GM18505 (cell line): Measurements from ENCODE around the gene DHRS4L2.
"Not testable (repeated sequence)": the region's sequence is repeated elsewhere in the genome, so short reads cannot be mapped to it uniquely, and the experiment has no call there.

Experiments
- ATAC-seq: cut with Tn5 transposase; IDR thresholded peaks from one replicate; pipeline ENCODE4 v1.9.1; 2021; ENCODE audit not compliant: unreplicated experiment
- POLR2A ChIP-seq: IDR thresholded peaks from 4 replicates; pipeline ENCODE4 v1.6.1; 2011; ENCODE audit warnings: borderline replicate concordance; ENCODE audit not compliant: insufficient read depth, insufficient read length; ENCODE audit errors: extremely low read depth

DHRS4L2 gene

GRCh38 chr14:23969481-23970282 lies 19.0 kb upstream of the DHRS4L2 start:
- peak; percentile 63 for ATAC-seq

- ATAC-seq = not testable (repeated sequence)
These were observed 18.5 kb upstream of the DHRS4L2 start for GRCh38 chr14:23970283-23970659.

- not testable (repeated sequence) for ATAC-seq
These were observed 15.6 kb upstream of the DHRS4L2 start for GRCh38 chr14:23973178-23973577.

GRCh38 chr14:23974041-23974440 lies 14.7 kb upstream of the DHRS4L2 start:
- ATAC-seq = not testable (repeated sequence)

- not testable (repeated sequence) for ATAC-seq
These were observed 11.5 kb upstream of the DHRS4L2 start for GRCh38 chr14:23977208-23977607.

DNA sequence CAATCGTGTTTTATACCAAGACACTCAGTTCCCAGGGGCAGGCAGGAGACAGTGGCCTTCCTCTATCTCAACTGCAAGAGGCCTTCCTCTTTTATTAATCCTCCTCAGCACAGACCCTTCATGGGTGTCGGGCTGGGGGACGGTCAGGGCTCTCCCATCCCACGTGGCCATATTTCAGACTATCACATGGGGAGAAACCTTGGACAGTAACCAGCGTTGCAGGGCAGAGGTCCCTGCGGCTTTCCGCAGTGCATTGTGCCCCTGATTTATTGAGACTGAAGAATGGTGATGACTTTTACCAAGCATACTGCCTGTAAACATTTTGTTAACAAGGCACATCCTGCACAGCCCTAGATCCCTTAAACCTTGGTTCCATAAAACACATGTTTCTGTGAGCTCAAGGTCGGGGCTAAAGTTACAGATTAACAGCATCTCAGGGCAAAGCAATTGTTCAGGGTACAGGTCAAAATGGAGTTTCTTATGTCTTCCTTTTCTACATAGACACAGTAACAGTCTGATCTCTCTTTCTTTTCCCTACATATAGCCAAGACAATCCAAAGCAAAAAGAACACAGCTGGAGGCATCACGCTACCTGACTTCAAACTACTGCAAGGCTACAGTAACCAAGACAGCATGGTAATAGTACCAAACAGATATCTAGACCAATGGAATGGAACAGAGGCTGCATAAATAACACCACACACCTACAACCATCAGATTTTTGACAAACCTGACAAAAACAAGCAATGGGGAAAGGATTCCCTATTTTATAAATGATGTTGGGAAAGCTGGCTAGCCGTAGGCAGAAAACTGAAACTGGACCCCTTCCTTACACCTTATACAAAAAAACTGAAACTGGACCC lies 6.5 kb upstream of the DHRS4L2 start:
- ATAC-seq = not testable (repeated sequence)

DNA sequence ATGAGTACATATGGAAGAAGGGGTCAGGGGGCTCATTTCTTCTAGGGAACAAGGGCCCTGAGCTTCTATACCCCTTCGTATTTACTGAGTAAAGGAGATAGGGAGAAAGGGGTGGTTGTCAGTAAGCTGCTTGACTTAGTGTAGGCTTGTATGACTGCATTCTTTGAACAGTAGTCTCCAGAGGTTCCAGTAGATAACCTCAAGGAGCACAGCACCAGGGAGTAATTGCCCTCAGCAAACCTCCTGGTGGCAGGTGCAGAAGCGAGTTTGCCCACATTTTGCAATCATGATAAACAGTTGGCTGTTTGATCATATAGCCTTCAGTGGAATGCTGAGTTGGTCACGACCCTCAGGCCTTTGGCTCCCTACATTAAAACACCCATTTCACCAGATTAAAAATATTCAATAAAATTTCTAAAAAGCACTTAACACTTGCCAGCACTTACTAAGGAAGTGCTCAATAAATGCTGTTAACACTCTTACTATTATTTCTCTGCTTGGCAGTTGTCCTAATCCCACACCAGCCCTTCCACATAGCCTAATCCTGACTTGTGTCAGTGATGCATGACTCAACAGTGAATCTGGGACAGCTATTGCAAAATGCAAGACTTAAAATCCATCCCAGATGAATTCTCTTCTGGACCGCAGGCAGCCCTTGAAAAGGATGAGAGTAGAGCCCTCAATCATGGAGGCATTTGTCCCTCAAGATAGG lies 3.7 kb upstream of the DHRS4L2 start:
- ATAC-seq = no peak
- no peak for TF ChIP-seq POLR2A

DNA sequence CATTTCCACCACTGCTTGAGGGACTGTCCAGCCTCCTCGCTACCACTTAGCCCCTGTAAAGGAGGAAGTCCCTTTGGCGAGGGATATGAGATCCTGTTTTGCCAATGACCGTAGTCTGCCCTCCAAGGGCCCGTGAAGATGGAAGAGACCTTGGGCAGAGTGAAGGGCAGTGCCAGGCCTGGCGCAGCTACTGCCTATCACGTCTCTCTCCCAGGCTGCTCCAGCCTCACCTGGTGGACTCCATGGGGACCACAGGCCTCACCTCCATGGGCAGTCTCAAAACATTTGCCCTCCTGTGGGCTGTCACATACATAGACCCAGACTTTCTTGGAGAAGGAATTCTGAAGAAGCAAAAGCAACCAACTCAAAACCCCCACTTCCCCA lies 514 bp upstream of the DHRS4L2 start:
- ATAC-seq = not testable (repeated sequence)

DNA sequence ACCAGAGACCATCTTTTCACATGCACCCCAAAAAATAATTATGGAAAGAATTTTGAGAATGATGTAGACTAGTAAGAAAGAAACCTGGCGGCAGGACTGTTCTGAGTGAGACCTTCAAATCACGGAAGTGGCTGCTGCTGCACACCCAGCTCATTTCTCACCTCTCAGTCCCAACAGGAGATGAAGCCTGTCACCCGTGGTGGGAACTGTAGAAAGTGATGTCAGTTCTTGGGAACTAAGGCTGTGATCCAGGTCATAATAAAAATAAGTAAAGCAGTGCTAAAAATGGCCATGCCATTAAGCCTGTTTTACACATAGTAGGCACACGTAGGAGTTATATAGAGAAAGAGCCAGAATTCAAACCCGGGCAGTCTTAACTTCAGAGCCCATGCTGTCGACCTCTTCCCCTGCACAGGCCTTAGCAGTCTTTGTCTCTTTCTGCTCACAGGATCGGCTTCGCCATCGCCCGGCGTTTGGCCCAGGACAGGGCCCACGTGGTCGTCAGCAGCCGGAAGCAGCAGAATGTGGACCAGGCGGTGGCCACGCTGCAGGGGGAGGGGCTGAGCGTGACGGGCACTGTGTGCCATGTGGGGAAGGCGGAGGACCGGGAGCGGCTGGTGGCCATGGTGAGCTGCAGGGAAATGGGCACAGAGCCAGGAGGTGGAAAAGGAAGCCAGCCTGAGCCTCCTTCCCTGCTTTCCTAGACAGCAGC lies 1.2 kb downstream of the DHRS4L2 start:
- not testable (repeated sequence) for ATAC-seq

- ATAC-seq = not testable (repeated sequence)
These were observed 2.2 kb downstream of the DHRS4L2 start for GRCh38 chr14:23990961-23991360.

GRCh38 chr14:23993042-23993441 lies 4.3 kb downstream of the DHRS4L2 start:
- ATAC-seq = not testable (repeated sequence)

GRCh38 chr14:23996009-23996408 lies 7.3 kb downstream of the DHRS4L2 start:
- ATAC-seq = not testable (repeated sequence)

GRCh38 chr14:23996825-23997224 lies 8.1 kb downstream of the DHRS4L2 start:
- ATAC-seq = not testable (repeated sequence)

DNA sequence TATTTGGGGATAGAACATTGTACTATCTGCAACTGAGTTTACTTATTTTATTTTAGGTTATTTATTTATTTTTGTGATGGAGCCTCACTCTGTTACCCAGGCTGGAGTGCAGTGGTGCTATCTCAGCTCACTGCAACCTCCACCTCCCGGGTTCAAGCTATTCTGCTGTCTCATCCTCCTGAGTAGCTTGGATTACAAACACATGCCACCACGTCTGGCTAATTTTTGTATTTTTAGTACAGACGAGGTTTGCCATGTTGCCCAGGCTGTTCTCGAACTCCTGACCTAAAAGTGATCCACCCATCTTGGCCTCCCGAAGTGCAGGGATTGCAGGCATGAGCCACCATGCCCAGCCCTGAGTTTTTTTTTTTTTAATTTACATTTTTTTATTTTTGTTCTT lies 10.9 kb downstream of the DHRS4L2 start:
- not testable (repeated sequence) for ATAC-seq

DNA sequence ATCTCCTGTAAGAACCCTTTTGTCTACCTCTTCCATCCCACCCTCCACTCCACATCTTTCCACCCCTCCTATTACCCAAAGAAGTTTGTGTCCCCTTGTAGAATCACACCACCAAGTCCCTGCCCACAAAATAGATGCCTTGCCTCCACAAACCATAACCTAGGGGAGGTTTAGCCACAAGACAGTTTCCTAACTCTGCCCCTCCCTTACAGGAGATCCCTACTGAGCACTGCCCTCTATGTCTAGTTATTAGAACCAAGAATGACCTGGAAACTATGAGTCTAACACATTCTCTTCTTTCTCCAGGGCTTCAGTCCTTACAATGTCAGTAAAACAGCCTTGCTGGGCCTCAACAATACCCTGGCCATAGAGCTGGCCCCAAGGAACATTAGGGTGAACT lies 12.3 kb downstream of the DHRS4L2 start:
- ATAC-seq = not testable (repeated sequence)

GRCh38 chr14:24001679-24002078 lies 12.9 kb downstream of the DHRS4L2 start:
- ATAC-seq = not testable (repeated sequence)

- ATAC-seq = peak; percentile 32
These were observed 17.7 kb downstream of the DHRS4L2 start for GRCh38 chr14:24006471-24006816.

- ATAC-seq = peak; percentile 84
These were observed 18.3 kb downstream of the DHRS4L2 start for GRCh38 chr14:24006817-24007652.
